Posterior cingulate gyrus (tissue), 11 donors: ENCODE results near the gene PLLP.
A peak's percentile ranks its signal among the peaks of the same experiment; 100 is the strongest.

Experiments used
- DNase-seq, 10 donors: peaks; one replicate each; pipeline versions ENCODE4 v3.0.0 to v3.0.0-alpha.2; 2020 to 2021; ENCODE audit warnings: mixed read lengths in 3 of 10
- intact Hi-C: fragments of 100-400 bp; cut with DNase I; formaldehyde crosslinking; loops from one replicate; pipeline ENCODE4 v1.15.1; 2023

Gene PLLP

GRCh38 chr16:57303021-57303909, 18.8 kb upstream of the PLLP start:
- intact Hi-C loops = no loop called here
- peak in 1 of 10 donors; percentile 28 for DNase-seq

DNA sequence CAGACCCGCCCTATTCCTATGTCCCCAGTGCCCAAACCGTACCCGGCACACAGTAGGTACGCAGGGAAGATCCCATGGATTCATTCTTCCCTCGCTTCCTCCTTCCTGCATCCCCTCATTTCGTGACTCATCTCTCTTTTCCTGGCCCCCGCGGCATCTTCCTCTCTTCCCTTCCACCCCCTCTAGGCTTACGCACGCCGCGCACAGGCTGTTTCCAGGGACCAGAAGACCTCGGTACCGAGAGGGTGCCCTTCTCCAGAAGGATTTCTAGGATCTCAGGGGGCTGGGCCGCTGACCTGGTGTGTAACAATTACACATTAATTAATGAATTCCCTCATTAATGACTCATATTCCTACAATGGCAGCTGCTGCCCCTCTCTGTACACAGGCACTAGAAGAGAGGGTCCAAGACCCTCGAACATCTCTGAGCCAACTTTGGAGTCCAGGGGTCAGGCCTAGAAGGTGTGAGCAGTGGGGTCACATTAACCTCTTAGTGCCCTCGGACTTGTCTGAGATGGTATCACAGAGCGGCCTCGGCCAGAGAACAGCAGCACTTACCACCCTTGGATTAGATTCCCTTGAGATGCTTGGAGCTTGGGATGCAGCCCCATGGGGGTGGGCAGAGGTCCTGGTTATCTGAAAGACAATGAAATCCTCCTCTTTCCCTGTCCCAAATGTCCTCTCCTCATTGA, 16.8 kb upstream of the PLLP start:
- intact Hi-C loops = loop anchor here (2.0 kb wide), 2 partner anchors 72 to 218 kb away; partner anchors contain the start of gene CX3CL1
- peak in 6 of 10 donors; percentile 42 to 92 (median 74) for DNase-seq

GRCh38 chr16:57300387-57301125, 16.1 kb upstream of the PLLP start:
- intact Hi-C loops = loop anchor here (1.0 to 2.0 kb wide), 3 partner anchors 72 to 218 kb away; partner anchors contain the start of gene CX3CL1
- DNase-seq = peak; percentile 97 to 100 (median 99)

DNA sequence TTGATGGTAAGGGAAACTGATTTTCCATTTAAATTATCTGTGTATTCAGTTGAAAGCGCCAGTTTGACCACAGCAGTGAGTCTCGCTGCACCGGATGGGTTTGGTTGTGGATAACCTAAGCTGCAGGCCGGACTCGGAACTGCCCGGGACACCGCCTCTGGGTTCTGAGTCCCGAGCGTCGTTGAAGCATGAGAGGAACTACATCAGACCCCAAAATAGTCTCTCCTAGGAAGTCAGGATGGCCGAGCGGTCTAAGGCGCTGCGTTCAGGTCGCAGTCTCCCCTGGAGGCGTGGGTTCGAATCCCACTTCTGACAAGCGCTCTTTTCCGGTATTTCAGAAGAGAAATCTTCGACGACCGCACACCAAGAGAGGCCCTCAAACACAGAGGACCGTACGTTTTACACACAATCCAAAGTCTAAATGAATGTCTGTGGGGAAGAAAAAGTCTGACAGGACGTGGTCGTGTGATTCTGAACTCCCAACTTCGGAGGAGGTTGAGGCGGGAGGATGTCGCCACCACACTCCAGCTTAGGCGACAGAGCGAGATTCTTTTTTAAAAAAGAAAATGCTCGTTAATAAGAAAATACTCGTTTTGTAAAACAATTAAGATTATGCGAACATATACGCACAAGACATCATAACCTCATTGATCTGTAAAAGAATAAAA, 15.4 kb upstream of the PLLP start:
- intact Hi-C loops = loop anchor here (1.0 to 5.0 kb wide), 5 partner anchors 55 to 219 kb away; partner anchors contain the start of genes ARL2BP, CX3CL1, PSME3IP1 and RSPRY1
- DNase-seq = peak; percentile 74 to 97 (median 80)

DNA sequence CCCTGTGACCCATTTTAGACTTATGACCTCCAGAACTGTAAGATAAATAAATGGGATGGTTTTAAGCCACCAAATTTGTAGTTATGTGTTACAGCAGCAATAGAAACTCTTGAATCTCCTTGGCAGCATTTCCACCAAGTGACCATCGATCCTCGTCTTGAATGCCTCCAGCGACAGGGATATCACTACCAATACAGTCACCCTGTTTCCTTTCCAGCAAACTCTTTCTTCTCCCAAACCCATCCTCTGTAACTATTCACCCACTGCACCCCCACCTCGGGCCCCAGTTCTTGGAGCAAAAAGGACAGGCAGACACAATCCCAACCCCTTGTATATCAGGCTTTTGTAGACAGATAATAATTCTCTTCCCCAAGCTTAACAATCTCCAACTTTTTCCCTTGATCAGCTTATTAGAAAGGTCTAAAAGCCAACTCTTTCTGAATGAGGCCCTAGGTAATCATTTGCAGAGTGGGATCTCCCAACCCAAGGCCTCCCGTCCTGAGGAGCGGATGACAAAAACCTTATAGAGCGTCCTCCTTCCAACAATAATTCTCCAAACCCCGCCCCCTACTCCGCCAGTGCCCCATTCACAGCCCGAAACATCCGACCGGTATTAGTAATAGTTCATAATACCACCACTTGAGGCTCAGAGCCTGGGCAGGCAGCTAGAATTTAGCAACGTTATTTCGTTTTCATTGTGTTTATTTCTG, 14.7 kb upstream of the PLLP start:
- peak in 3 of 10 donors; percentile 11 to 51 (median 40) for DNase-seq
- intact Hi-C loops = loop anchor here (1.0 to 5.0 kb wide), 2 partner anchors 54 to 112 kb away; partner anchors contain the start of genes ARL2BP, PSME3IP1 and RSPRY1

- intact Hi-C loops = loop anchor here (5.0 kb wide), 1 partner anchor 111 kb away; the partner anchor contains the start of genes PSME3IP1 and RSPRY1
These were observed 13.4 kb upstream of the PLLP start for GRCh38 chr16:57297856-57298255.

DNA sequence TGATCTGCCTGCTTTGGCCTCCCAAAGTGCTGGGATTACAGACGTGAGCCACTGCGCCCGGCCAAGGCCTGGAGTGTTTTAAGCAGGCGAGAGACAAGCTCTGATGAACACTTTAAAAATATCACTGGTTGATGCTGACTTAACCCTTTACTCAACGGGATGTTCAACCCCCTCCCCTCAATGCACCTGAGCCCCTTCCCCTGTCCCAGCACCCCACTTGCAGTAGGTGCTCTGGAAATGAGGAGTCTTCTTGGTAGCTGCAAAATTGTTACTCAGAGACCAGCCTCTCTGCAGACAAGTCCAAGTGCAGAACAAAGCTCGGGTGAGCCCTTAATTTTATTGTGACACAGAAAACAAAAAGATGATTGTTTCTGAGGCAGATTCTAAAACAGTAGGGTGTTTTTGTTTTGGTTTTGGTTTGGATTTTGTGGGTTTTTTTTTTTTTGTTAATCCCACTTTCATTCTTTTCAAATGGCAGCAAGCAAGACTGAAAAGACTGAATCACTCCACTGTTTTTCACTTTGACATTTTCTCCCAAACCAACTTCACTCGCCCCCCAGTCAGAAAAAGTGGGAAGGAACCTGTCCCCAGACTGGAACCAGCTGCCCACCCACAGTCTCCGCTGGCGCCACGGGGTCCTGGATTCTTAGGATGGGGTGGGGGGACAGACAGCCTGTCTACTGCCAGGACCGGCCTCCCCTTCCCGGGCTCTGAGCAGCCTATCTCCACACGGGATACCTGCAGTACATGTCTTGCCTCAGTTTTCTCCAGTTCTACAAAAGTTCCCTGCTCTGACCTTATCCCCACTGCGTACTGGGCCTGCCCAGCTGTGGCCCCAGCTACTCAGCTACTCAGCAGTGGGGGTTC, 5.2 kb upstream of the PLLP start:
- intact Hi-C loops = no loop called here

More at GRCh38 chr16:57297856-57298255, 13.4 kb upstream of the PLLP start:
- DNase-seq = peak in 1 of 10 donors; percentile 49

GRCh38 chr16:57285379-57285778, 907 bp upstream of the PLLP start:
- intact Hi-C loops = no loop called here
- no peak for DNase-seq

More for the DNA sequence above, 5.2 kb upstream of the PLLP start:
- DNase-seq = peak in 4 of 10 donors; percentile 50 to 87 (median 70)

- intact Hi-C loops = no loop called here
- no peak for DNase-seq
These were observed 486 bp upstream of the PLLP start for GRCh38 chr16:57284952-57285363.

GRCh38 chr16:57283959-57284208, 588 bp downstream of the PLLP start:
- intact Hi-C loops = no loop called here
- DNase-seq = peak in 1 of 10 donors; percentile 83

DNA sequence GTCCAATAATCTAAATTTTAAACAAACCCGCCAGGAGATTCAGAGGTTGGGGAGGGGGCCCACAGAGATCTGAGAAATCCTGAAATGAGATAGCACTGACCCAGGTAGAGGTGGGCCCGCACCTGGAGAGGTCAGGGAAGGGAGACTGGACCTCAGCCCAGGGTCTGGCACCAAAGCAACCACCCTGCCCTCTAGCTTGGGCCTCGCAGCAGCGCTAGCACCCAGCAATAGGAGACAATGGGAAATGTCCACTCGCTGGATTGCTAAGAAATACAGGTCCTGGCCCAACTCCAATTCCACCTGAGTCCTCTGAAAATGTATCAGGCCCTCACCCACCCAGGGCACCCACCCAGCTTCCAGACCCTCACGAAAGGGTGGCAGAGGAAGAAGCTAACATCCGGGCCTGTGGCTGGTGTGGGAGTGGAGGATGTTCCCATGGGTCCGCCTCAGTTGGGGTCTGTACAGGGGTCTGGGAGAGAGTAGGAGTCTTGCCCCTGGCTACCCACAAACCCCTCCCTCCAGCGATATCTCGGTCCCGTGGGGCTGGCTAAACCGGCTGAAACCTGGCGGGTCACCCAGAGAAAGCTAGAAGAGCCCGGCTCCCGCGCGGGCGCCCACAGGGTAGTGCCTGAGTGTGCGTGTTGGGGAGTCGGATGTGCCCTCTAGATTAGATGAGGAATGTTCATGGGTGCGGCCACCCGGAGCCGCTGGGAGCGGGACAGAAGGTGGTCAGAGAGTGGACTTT, 1.1 kb downstream of the PLLP start:
- intact Hi-C loops = no loop called here
- DNase-seq = peak in 3 of 10 donors; percentile 22 to 84 (median 62)

DNA sequence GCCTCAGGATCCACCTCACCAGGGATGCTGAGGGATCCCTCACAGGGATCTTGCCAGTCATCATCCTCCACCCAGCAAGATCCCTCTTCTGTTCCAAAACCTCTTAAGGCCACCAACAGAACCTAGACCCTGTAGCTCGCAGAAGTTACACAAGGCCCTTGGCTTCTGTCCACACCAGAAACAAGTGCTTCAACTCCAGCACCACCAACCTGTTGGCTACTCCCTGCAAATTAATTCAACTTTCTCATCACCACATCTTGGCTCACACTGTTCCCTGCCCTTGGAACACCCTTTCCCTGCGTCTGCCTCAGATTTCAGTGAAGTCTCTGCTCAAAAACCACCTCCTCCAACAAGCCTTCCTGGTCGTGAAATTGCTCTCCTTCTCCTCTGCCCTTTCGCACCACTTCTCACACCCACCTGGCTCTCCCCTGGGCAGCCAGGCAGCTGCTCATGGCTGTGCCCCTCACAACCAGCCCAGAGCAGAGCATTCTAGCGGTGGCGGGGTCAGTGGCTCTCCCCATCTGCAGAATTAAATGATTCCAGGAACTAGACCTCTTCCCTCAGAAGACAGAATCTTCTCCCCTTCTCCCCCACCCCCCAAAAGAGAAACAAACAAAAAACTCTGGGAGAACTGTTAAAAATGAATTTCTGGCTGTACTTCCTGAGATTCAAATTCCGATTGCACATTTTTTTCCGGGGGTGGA, 1.8 kb downstream of the PLLP start:
- intact Hi-C loops = no loop called here
- peak in 2 of 10 donors; percentile 14 to 54 for DNase-seq

DNA sequence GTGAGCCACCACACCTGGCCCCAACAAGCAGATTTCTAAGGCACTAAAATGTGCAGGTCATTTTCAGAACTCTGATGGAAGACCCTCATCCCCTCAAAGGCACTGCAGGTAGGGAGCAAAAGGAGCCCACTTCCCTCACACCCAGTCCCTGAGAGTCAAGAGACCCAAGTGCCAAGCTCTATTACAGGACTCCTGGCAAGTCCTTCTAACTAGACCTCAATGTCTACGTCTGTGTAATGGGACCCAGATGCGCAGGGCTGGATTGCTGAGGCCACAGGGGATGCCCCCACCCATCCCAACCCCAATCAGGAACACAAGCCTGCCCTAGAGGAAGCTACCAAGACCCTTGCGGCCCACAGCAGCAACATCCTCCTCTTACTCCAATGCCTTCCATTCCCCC, 2.7 kb downstream of the PLLP start:
- no peak for DNase-seq
- intact Hi-C loops = no loop called here

- intact Hi-C loops = no loop called here
These were observed 4.5 kb downstream of the PLLP start for GRCh38 chr16:57279780-57280638.

GRCh38 chr16:57278494-57278893, 6.0 kb downstream of the PLLP start:
- DNase-seq = peak in 3 of 10 donors; percentile 18 to 85 (median 55)
- intact Hi-C loops = no loop called here

More at GRCh38 chr16:57279780-57280638, 4.5 kb downstream of the PLLP start:
- DNase-seq = peak in 1 of 10 donors; percentile 79

GRCh38 chr16:57277586-57277985, 6.9 kb downstream of the PLLP start:
- intact Hi-C loops = no loop called here
- peak in 4 of 10 donors; percentile 10 to 54 (median 28) for DNase-seq
